WTC11 (cell line): ENCODE results near the gene DDX25.

Experiments used
- ATF6 ChIP-seq: sonication (generic); formaldehyde crosslinking; IDR thresholded peaks from 2 replicates; pipeline ENCODE4 v1.8.1; 2023; ENCODE audit warnings: mild to moderate bottlenecking, missing genetic modification reagents
- E2F4 ChIP-seq: sonication (generic); formaldehyde crosslinking; IDR thresholded peaks from 2 replicates; pipeline ENCODE4 v1.8.1; 2022; ENCODE audit warnings: low read depth, mild to moderate bottlenecking, moderate library complexity, missing genetic modification reagents, borderline replicate concordance
- ELF4 ChIP-seq: sonication (generic); formaldehyde crosslinking; IDR thresholded peaks from 2 replicates; pipeline ENCODE4 v1.8.1; 2022; ENCODE audit warnings: low read depth, mild to moderate bottlenecking, moderate library complexity, missing genetic modification reagents
- JAZF1 ChIP-seq: fragments of 250-450 bp; sonication (Bioruptor Pico); IDR thresholded peaks from 2 replicates; pipeline ENCODE4 v1.9.0; 2021; ENCODE audit warnings: moderate library complexity, mild to moderate bottlenecking, inconsistent platforms
- MAX ChIP-seq: sonication (generic); formaldehyde crosslinking; IDR thresholded peaks from 2 replicates; pipeline ENCODE4 v1.8.0; 2022; ENCODE audit warnings: mild to moderate bottlenecking, missing genetic modification reagents
- NR1H2 ChIP-seq: sonication (generic); formaldehyde crosslinking; IDR thresholded peaks from 2 replicates; pipeline ENCODE4 v1.9.0; 2021; ENCODE audit warnings: mild to moderate bottlenecking, moderate library complexity, missing genetic modification reagents
- PRDM15 ChIP-seq: sonication (generic); formaldehyde crosslinking; IDR thresholded peaks from 2 replicates; pipeline ENCODE4 v1.8.0; 2022; ENCODE audit warnings: missing genetic modification reagents
- PREB ChIP-seq: sonication (generic); formaldehyde crosslinking; IDR thresholded peaks from 2 replicates; pipeline ENCODE4 v1.8.1; 2022; ENCODE audit warnings: mild to moderate bottlenecking, missing genetic modification reagents, moderate library complexity, borderline replicate concordance
- SP1 ChIP-seq: sonication (generic); formaldehyde crosslinking; conservative IDR thresholded peaks from 2 replicates; pipeline ENCODE4 v1.8.1; 2022; ENCODE audit warnings: missing genetic modification reagents
- ZNF138 ChIP-seq: sonication (generic); formaldehyde crosslinking; conservative IDR thresholded peaks from 2 replicates; pipeline ENCODE4 v1.8.1; 2022; ENCODE audit warnings: mild to moderate bottlenecking, moderate library complexity, missing genetic modification reagents
- ZNF416 ChIP-seq: fragments of 250-450 bp; sonication (Bioruptor Pico); IDR thresholded peaks from 2 replicates; pipeline ENCODE4 v1.9.0; 2021; ENCODE audit warnings: mild to moderate bottlenecking, inconsistent platforms
- TF ChIP-seq, protein P1 (sequence below): fragments of 200-600 bp; IDR thresholded peaks from 2 replicates; pipeline ENCODE4 v1.8.0; 2022; ENCODE audit warnings: antibody characterized with exemption

GRCh38 chr11:125952973-125953372 lies 48.7 kb downstream of the DDX25 start:
- TF ChIP-seq MAX (CRISPR knock-in tag): no peak
- TF ChIP-seq SP1 (CRISPR knock-in tag): no peak
- no peak for TF ChIP-seq JAZF1 (CRISPR knock-in tag)
- TF ChIP-seq PREB (CRISPR knock-in tag): no peak
- no peak for TF ChIP-seq PRDM15
- no peak for TF ChIP-seq E2F4
- TF ChIP-seq, protein P1, sequence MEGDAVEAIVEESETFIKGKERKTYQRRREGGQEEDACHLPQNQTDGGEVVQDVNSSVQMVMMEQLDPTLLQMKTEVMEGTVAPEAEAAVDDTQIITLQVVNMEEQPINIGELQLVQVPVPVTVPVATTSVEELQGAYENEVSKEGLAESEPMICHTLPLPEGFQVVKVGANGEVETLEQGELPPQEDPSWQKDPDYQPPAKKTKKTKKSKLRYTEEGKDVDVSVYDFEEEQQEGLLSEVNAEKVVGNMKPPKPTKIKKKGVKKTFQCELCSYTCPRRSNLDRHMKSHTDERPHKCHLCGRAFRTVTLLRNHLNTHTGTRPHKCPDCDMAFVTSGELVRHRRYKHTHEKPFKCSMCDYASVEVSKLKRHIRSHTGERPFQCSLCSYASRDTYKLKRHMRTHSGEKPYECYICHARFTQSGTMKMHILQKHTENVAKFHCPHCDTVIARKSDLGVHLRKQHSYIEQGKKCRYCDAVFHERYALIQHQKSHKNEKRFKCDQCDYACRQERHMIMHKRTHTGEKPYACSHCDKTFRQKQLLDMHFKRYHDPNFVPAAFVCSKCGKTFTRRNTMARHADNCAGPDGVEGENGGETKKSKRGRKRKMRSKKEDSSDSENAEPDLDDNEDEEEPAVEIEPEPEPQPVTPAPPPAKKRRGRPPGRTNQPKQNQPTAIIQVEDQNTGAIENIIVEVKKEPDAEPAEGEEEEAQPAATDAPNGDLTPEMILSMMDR: no peak
- TF ChIP-seq ZNF416 (CRISPR knock-in tag): no peak
- no peak for TF ChIP-seq ATF6 (CRISPR knock-in tag)
- no peak for TF ChIP-seq NR1H2 (CRISPR knock-in tag)
- TF ChIP-seq ZNF138 (CRISPR knock-in tag): no peak
- no peak for TF ChIP-seq ELF4 (CRISPR knock-in tag)
